OCI-LY3 (cell line): ENCODE results near the gene ZSCAN29.

ENCODE experiments used
- CTCF ChIP-seq: fragments of 200-600, 300-600 bp; sonication (generic); IDR thresholded peaks from 2 replicates; pipeline ENCODE4 v1.5.1; 2014; ENCODE audit warnings: antibody characterized with exemption, low read length, low read depth
- EZH2phosphoT487 ChIP-seq: fragments of 200-600 bp; shearing (Covaris generic); IDR thresholded peaks from 2 replicates; pipeline ENCODE4 v1.6.1; 2018; ENCODE audit warnings: antibody characterized with exemption, mixed run types, low read depth

- TF ChIP-seq CTCF (no peak), EZH2phosphoT487 (no peak)
These were observed 56.7 kb downstream of the ZSCAN29 start for GRCh38 chr15:43314171-43314570.
